Stomach smooth muscle (tissue), 2 donors: ENCODE data around the gene HOXD9.
A peak's percentile ranks its signal among the peaks of the same experiment; 100 is the strongest.

Experiments used
- H3K27ac ChIP-seq: one replicate; pipeline ENCODE4 v1.7.0; 2013; ENCODE audit warnings: mild to moderate bottlenecking, low read length, inconsistent platforms
- H3K27me3 ChIP-seq, 2 donors: one replicate each; pipeline ENCODE4 v1.7.0; 2013; ENCODE audit warnings: low read length in 2 of 2; ENCODE audit not compliant: insufficient read depth in 2 of 2, control insufficient read depth in 1 of 2
- H3K36me3 ChIP-seq, 2 donors: one replicate each; pipeline ENCODE4 v1.7.0; 2013; ENCODE audit warnings: low read length in 2 of 2; ENCODE audit not compliant: control insufficient read depth in 2 of 2, insufficient read depth in 2 of 2
- H3K4me1 ChIP-seq: one replicate; pipeline ENCODE4 v1.7.0; 2013; ENCODE audit warnings: low read length; ENCODE audit not compliant: control insufficient read depth, insufficient read depth
- H3K4me3 ChIP-seq, 2 donors: one replicate each; pipeline ENCODE4 v1.7.0; 2013; ENCODE audit warnings: low read length in 2 of 2
- H3K9ac ChIP-seq, 2 donors: one replicate each; pipeline ENCODE4 v1.7.0; 2013; ENCODE audit warnings: low read length in 2 of 2, mild to moderate bottlenecking in 1 of 2
- H3K9me3 ChIP-seq, 2 donors: one replicate each; pipeline ENCODE4 v1.7.0; 2013; ENCODE audit warnings: low read length in 2 of 2; ENCODE audit not compliant: control insufficient read depth in 2 of 2
- donor health status: healthy.
- donor health status: Pancreatic carcinoma.

Gene HOXD9

GRCh38 chr2:176093898-176094249, 28.6 kb upstream of the HOXD9 start:
- Histone ChIP-seq H3K27ac (no peak overlapping the region), H3K9ac (no peak overlapping the region), H3K4me3 (no peak overlapping the region), H3K27me3 (peaks cover 81 to 97% of the 10 kb centered on the region in 2 donors), H3K4me1 (peaks cover 32% of the 10 kb centered on the region), H3K36me3 (no peaks in the 10 kb centered on the region), H3K9me3 (no peaks in the 10 kb centered on the region)

DNA sequence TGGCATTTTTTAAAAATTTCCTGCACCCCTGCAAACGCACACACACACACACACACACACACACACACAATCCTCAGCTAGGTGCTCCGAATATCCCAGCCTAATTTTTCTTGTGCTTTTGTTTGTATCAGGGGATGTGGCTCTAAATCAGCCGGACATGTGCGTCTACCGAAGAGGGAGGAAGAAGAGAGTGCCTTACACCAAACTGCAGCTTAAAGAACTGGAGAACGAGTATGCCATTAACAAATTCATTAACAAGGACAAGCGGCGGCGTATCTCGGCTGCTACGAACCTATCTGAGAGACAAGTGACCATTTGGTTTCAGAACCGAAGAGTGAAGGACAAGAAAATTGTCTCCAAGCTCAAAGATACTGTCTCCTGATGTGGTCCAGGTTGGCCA, 28.2 kb upstream of the HOXD9 start:
- H3K36me3 ChIP-seq = no peaks in the 10 kb centered on the region
- no peaks in the 10 kb centered on the region for H3K9me3 ChIP-seq
- no peak overlapping the region for H3K27ac ChIP-seq
- H3K4me3 ChIP-seq = no peak overlapping the region
- H3K4me1 ChIP-seq = peaks cover 32% of the 10 kb centered on the region
- H3K27me3 ChIP-seq = peaks cover 81 to 97% of the 10 kb centered on the region in 2 donors
- H3K9ac ChIP-seq = no peak overlapping the region

DNA sequence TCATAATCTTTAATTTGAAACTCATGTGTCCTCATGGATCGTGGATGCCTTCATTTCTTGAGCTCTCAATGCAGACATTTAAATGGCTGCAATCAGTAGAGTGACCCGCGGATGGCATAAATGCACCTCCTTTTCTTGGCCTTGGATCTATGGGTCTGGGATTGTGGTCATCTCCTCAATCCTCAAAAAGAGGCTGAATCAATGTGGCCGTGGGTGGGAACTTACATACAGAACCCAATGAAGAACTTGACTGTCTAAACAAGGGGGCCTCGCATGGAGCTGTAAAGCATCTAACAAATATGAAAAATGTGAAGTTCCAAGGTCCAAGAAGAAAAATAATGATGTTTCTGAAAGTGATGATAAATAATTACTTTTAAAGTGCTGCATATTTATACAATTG, 27.1 kb upstream of the HOXD9 start:
- H3K27me3 ChIP-seq = peaks cover 80 to 97% of the 10 kb centered on the region in 2 donors
- no peak overlapping the region for H3K4me3 ChIP-seq
- H3K4me1 ChIP-seq = peaks cover 39% of the 10 kb centered on the region
- no peaks in the 10 kb centered on the region for H3K9me3 ChIP-seq
- H3K9ac ChIP-seq = no peak overlapping the region
- no peaks in the 10 kb centered on the region for H3K36me3 ChIP-seq
- H3K27ac ChIP-seq = no peak overlapping the region

DNA sequence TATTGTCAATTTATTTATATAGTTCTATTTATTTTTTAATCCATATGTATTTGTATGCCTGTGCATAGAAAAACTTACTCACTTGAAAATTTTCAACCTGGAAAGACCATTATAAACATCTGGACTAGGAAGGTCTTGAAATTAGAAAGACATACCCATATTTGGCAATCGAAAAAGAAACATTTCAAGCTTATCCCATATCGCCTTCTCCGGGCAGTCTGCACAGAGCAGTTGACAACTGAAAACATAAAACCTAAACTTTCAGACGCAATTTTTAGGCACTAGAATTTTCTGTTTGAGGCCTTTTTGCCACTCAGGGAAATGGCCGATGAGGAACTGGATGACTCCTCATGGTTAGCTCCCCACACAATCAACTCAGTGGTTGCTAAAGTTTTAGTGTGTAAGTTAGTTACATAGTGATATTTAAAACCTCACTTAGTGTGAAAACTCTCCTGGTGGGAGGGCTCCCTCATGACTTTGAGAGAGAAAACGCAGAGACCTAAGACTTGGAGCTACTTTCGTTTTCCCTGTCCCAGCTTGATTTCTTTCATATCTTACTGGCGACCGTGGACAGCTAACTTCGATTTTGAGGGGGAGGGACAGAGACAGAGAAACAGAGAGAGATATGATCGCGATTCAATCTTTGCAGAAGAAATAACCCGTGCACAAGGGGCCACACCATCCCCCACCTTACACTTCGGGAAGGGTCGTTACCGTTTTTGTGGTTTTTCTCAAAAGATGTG, 26.1 kb upstream of the HOXD9 start:
- H3K27me3 ChIP-seq = peaks cover 84 to 97% of the 10 kb centered on the region in 2 donors
- H3K4me1 ChIP-seq = peaks cover 40% of the 10 kb centered on the region

DNA sequence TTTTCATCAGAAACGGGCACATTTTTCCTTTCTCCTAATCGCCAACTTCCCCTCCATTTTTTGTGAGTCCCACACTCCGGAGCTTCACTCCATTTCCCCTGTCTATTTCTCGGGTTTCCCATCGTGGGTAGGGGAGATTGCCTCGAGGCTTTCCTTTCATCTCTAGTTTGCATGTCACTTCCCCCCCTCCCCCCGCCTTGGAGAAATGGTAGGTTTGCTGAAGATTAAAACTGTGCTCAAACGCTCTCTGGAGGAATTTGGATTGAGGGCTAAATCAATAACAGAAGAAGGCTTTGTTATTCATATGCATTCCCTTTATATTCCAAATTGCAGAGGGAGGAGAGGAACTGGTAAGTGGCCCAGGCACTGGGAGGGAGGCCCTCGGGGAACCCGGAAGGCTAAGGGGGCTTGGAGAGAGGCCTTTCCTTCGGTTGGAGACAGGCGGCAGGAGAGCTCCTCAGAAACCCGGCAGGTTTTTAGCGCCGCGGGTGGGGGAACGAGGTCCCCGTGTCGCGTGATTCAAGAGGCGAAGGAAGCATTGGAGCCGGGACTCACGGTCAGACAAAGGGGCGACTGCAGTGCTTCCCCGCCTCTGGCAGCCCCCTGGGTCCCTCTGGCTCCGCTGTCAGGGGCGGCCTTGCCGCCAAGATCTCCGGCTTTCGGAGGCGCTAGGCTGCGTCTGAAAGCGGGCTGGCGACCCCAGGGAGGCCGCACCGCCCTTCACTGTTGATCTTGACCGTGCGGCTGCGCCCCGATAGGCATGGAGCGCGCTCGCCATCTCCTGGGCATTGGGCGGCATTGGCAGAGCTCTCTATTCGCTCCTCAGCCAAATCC, 25.3 kb upstream of the HOXD9 start:
- H3K36me3 ChIP-seq = no peaks in the 10 kb centered on the region
- H3K27me3 ChIP-seq = peaks cover 84 to 97% of the 10 kb centered on the region in 2 donors
- no peak overlapping the region for H3K27ac ChIP-seq
- peak overlapping the region; percentile 57 to 71 for H3K4me3 ChIP-seq
- H3K4me1 ChIP-seq = peaks cover 38% of the 10 kb centered on the region
- H3K9me3 ChIP-seq = no peaks in the 10 kb centered on the region
- no peak overlapping the region for H3K9ac ChIP-seq

More for the DNA sequence above, 26.1 kb upstream of the HOXD9 start:
- no peaks in the 10 kb centered on the region for H3K9me3 ChIP-seq
- peak overlapping the region; percentile 57 to 71 for H3K4me3 ChIP-seq
- no peaks in the 10 kb centered on the region for H3K36me3 ChIP-seq
- no peak overlapping the region for H3K27ac ChIP-seq
- H3K9ac ChIP-seq = no peak overlapping the region

GRCh38 chr2:176097820-176098365, 24.6 kb upstream of the HOXD9 start:
- no peaks in the 10 kb centered on the region for H3K36me3 ChIP-seq
- H3K9me3 ChIP-seq = no peaks in the 10 kb centered on the region
- peak overlapping the region in 1 of 2 donors; percentile 71 for H3K4me3 ChIP-seq
- H3K4me1 ChIP-seq = peaks cover 35% of the 10 kb centered on the region
- no peak overlapping the region for H3K27ac ChIP-seq
- peaks cover 89 to 98% of the 10 kb centered on the region in 2 donors for H3K27me3 ChIP-seq
- no peak overlapping the region for H3K9ac ChIP-seq

- no peak overlapping the region for H3K4me3 ChIP-seq
- H3K9me3 ChIP-seq = no peaks in the 10 kb centered on the region
- H3K9ac ChIP-seq = no peak overlapping the region
- H3K27ac ChIP-seq = no peak overlapping the region
- H3K27me3 ChIP-seq = peaks cover 89 to 97% of the 10 kb centered on the region in 2 donors
- H3K36me3 ChIP-seq = no peaks in the 10 kb centered on the region
- H3K4me1 ChIP-seq = peaks cover 28% of the 10 kb centered on the region
Measured at GRCh38 chr2:176098366-176099158, 24.0 kb upstream of the HOXD9 start.

DNA sequence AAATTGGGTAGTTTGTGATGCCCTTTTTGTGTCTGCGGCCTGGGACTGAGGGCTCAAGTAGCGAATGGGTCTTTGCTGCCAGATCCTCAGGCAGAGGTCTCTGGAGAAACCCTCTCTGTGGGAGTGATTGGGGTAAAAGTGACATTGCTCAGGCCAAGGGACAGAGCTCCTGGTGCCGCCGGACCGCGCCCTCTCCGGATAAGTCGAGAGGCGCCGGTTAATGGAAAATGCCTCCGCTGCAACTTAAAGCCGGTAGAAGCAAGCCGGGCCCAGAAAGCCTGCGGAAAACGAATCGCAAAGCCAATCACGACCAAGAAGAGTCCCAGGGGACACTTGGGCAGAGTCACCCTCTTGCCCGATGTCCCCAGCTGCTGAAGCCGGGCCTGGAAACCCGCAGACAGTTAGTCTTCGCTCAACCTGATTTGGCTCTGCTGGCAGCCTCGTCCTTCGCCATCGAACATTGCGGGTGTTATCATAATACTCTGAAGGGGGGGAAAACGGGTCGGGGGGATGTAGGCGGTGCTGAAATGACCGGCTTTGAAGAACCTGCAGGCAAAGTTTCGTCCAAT, 23.3 kb upstream of the HOXD9 start:
- Histone ChIP-seq H3K9ac (no peak overlapping the region), H3K4me3 (no peak overlapping the region), H3K27ac (no peak overlapping the region), H3K4me1 (peaks cover 30% of the 10 kb centered on the region), H3K27me3 (peaks cover 91 to 97% of the 10 kb centered on the region in 2 donors), H3K36me3 (no peaks in the 10 kb centered on the region), H3K9me3 (no peaks in the 10 kb centered on the region)

DNA sequence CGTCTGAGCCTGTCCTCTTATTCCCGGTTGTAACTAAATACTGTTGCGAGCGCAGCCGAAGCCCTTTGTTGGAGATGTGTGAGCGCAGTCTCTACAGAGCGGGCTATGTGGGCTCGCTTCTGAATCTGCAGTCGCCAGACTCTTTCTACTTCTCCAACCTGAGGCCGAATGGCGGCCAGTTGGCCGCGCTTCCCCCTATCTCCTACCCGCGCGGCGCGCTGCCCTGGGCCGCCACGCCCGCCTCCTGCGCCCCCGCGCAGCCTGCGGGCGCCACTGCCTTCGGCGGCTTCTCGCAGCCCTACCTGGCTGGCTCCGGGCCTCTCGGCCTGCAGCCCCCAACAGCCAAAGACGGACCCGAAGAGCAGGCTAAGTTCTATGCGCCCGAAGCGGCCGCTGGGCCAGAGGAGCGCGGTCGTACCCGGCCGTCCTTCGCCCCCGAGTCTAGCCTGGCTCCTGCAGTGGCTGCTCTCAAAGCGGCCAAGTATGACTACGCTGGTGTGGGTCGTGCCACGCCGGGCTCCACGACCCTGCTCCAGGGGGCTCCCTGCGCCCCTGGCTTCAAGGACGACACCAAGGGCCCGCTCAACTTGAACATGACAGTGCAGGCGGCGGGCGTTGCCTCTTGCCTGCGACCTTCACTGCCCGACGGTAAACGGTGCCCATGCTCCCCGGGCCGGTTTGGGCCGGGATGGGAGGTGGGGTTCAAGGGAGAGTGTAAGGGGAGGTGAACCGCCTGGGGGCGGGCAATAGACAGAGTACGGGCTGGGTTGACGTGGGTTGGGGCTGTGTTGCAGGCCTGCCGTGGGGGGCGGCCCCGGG, 22.6 kb upstream of the HOXD9 start, which contains the start of gene HOXD12:
TSS of gene HOXD12 (plus strand) at position 68 of the 819 bp plus-strand sequence. CDS start at position 75, 7 bp downstream.
- no peak within 1 kb of the TSS for H3K27ac ChIP-seq
- H3K36me3 ChIP-seq = no peaks in the 10 kb centered on the region
- H3K9me3 ChIP-seq = no peaks in the 10 kb centered on the region
- H3K4me3 ChIP-seq = no peak within 1 kb of the TSS
- peaks cover 37% of the 10 kb centered on the region for H3K4me1 ChIP-seq
- peaks cover 91 to 97% of the 10 kb centered on the region in 2 donors for H3K27me3 ChIP-seq
- no peak within 1 kb of the TSS for H3K9ac ChIP-seq
